ENCODE measurements around the gene GLIPR2. TPM values are rescaled to one million over a fixed set of nuclear protein-coding genes. Genes with fewer than 3 reads are reported as not detected.
"Not testable (repeated sequence)": the region's sequence is repeated elsewhere in the genome, so short reads cannot be mapped to it uniquely, and the experiment has no call there.

Gene GLIPR2
- total RNA-seq, 5 donors from 2014 or later (not counting 1 experiment from before 2014, with no cell fraction given): 25.6 to 37.8 (median 28.7) TPM

GRCh38 chr9:36153746-36154145, 17.2 kb downstream of the GLIPR2 start:
- no CpG with 5 or more reads among the region's 9 CpGs for WGBS (ENCODE audit: insufficient coverage)
- ChIA-PET POLR2A (no interaction called here), CTCF (interaction anchor here in 1 of 2 donors (0.7 kb wide), 1 partner anchor 385 kb away, joined by 8 read pairs; no protein-coding TSS in a partner anchor)
- Mint-ChIP-seq H3K36me3 (peaks cover 27% of the 10 kb centered on the region), H3K9me3 (no peaks in the 10 kb centered on the region), H3K4me3 (peak overlapping the region in 1 of 3 donors; percentile 55), H3K27me3 (no peaks in the 10 kb centered on the region), H3K4me1 (peaks cover 40 to 57% (median 54%) of the 10 kb centered on the region in 3 donors), H3K27ac (peak overlapping the region; percentile 69 to 77)
- H3K36me3 ChIP-seq (ENCODE audit: control insufficient read depth in 2 of 2, extremely low read depth in 1 of 2, insufficient read depth in 1 of 2, low read length in 1 of 2): peaks cover 0 to 11% of the 10 kb centered on the region in 2 donors
- DNase-seq: no peak
- peaks cover 28 to 48% of the 10 kb centered on the region in 2 experiments for H3K4me1 ChIP-seq (ENCODE audit: control insufficient read depth in 1 of 2, extremely low read depth in 1 of 2, insufficient read depth in 2 of 2, low read length in 2 of 2)
- ATAC-seq (replicated peaks in 1 of 4): no peak
- no peaks in the 10 kb centered on the region for H3K9me3 ChIP-seq
- H3K27ac ChIP-seq (ENCODE audit: low read length): no peak overlapping the region
- H3K27me3 ChIP-seq (replicated peaks in 1 of 2; ENCODE audit: control insufficient read depth in 2 of 2, extremely low read depth in 1 of 2, insufficient read depth in 2 of 2, low read length in 1 of 2): no peaks in the 10 kb centered on the region
- H3K4me3 ChIP-seq (ENCODE audit: control insufficient read depth in 1 of 2, extremely low read depth in 1 of 2, low read length in 1 of 2): no peak overlapping the region

- no peak for DNase-seq
- ATAC-seq (replicated peaks in 1 of 4): no peak
- Histone ChIP-seq H3K4me1 (ENCODE audit: control insufficient read depth in 1 of 2, extremely low read depth in 1 of 2, insufficient read depth in 2 of 2, low read length in 2 of 2) (peaks cover 28 to 41% of the 10 kb centered on the region in 2 experiments), H3K9me3 (no peaks in the 10 kb centered on the region), H3K27ac (ENCODE audit: low read length) (no peak overlapping the region), H3K36me3 (ENCODE audit: control insufficient read depth in 2 of 2, extremely low read depth in 1 of 2, insufficient read depth in 1 of 2, low read length in 1 of 2) (peaks cover 0 to 12% of the 10 kb centered on the region in 2 donors), H3K27me3 (replicated peaks in 1 of 2; ENCODE audit: control insufficient read depth in 2 of 2, extremely low read depth in 1 of 2, insufficient read depth in 2 of 2, low read length in 1 of 2) (no peaks in the 10 kb centered on the region), H3K4me3 (ENCODE audit: control insufficient read depth in 1 of 2, extremely low read depth in 1 of 2, low read length in 1 of 2) (no peak overlapping the region)
- Mint-ChIP-seq H3K4me1 (peaks cover 40 to 52% (median 49%) of the 10 kb centered on the region in 3 donors), H3K27ac (peak overlapping the region; percentile 69 to 71), H3K27me3 (no peaks in the 10 kb centered on the region), H3K9me3 (no peaks in the 10 kb centered on the region), H3K36me3 (peaks cover 33% of the 10 kb centered on the region), H3K4me3 (peak overlapping the region in 2 of 3 donors; percentile 14 to 19)
- ChIA-PET CTCF (interaction anchor here (0.7 to 1.0 kb wide), 3 partner anchors 51 to 385 kb away, joined by 3 to 8 read pairs (median 3); no protein-coding TSS in a partner anchor), POLR2A (interaction anchor here in 1 of 2 donors (0.8 kb wide), 1 partner anchor 12 kb away, joined by 3 read pairs; no protein-coding TSS in a partner anchor)
- WGBS (ENCODE audit: insufficient coverage): 33% methylated on average over 1 of the region's 11 CpGs
Observed at GRCh38 chr9:36154331-36154952, 17.9 kb downstream of the GLIPR2 start.

GRCh38 chr9:36156116-36156515, 19.6 kb downstream of the GLIPR2 start:
- ATAC-seq (replicated peaks in 1 of 4): no peak
- no peak overlapping the region for H3K27ac ChIP-seq (ENCODE audit: low read length)
- H3K27me3 Mint-ChIP-seq: no peaks in the 10 kb centered on the region
- no peak overlapping the region for H3K4me3 ChIP-seq (ENCODE audit: control insufficient read depth in 1 of 2, extremely low read depth in 1 of 2, low read length in 1 of 2)
- no peaks in the 10 kb centered on the region for H3K9me3 ChIP-seq
- H3K36me3 ChIP-seq (ENCODE audit: control insufficient read depth in 2 of 2, extremely low read depth in 1 of 2, insufficient read depth in 1 of 2, low read length in 1 of 2): peaks cover 0 to 17% of the 10 kb centered on the region in 2 donors
- H3K36me3 Mint-ChIP-seq: peaks cover 39% of the 10 kb centered on the region
- H3K4me3 Mint-ChIP-seq: no peak overlapping the region
- 100% methylated on average over 2 of the region's 6 CpGs for WGBS (ENCODE audit: insufficient coverage)
- ChIA-PET CTCF (interaction anchor here in 1 of 2 donors (0.5 kb wide), 1 partner anchor 9 kb away, joined by 3 read pairs; no protein-coding TSS in a partner anchor), POLR2A (interaction anchor here in 1 of 2 donors (0.6 kb wide), 1 partner anchor 13 kb away, joined by 3 read pairs; no protein-coding TSS in a partner anchor)
- peaks cover 33 to 41% (median 34%) of the 10 kb centered on the region in 3 donors for H3K4me1 Mint-ChIP-seq
- H3K9me3 Mint-ChIP-seq: no peaks in the 10 kb centered on the region
- DNase-seq: no peak
- H3K4me1 ChIP-seq (ENCODE audit: control insufficient read depth in 1 of 2, extremely low read depth in 1 of 2, insufficient read depth in 2 of 2, low read length in 2 of 2): peaks cover 24 to 25% of the 10 kb centered on the region in 2 experiments
- no peaks in the 10 kb centered on the region for H3K27me3 ChIP-seq (replicated peaks in 1 of 2; ENCODE audit: control insufficient read depth in 2 of 2, extremely low read depth in 1 of 2, insufficient read depth in 2 of 2, low read length in 1 of 2)
- H3K27ac Mint-ChIP-seq: no peak overlapping the region

GRCh38 chr9:36158122-36158521, 21.6 kb downstream of the GLIPR2 start:
- Histone ChIP-seq H3K27me3 (replicated peaks in 1 of 2; ENCODE audit: control insufficient read depth in 2 of 2, extremely low read depth in 1 of 2, insufficient read depth in 2 of 2, low read length in 1 of 2) (no peaks in the 10 kb centered on the region), H3K36me3 (ENCODE audit: control insufficient read depth in 2 of 2, extremely low read depth in 1 of 2, insufficient read depth in 1 of 2, low read length in 1 of 2) (peaks cover 0 to 24% of the 10 kb centered on the region in 2 donors), H3K9me3 (no peaks in the 10 kb centered on the region), H3K27ac (ENCODE audit: low read length) (no peak overlapping the region), H3K4me1 (ENCODE audit: control insufficient read depth in 1 of 2, extremely low read depth in 1 of 2, insufficient read depth in 2 of 2, low read length in 2 of 2) (peaks cover 4 to 10% of the 10 kb centered on the region in 2 experiments), H3K4me3 (ENCODE audit: control insufficient read depth in 1 of 2, extremely low read depth in 1 of 2, low read length in 1 of 2) (no peak overlapping the region)
- POLR2A ChIA-PET: no interaction called here
- H3K36me3 Mint-ChIP-seq: peaks cover 49% of the 10 kb centered on the region
- H3K9me3 Mint-ChIP-seq: no peaks in the 10 kb centered on the region
- H3K4me3 Mint-ChIP-seq: no peak overlapping the region
- H3K27ac Mint-ChIP-seq: no peak overlapping the region
- WGBS (ENCODE audit: insufficient coverage): no CpG with 5 or more reads among the region's 2 CpGs
- DNase-seq (no peak), ATAC-seq (replicated peaks in 1 of 4) (no peak)
- H3K4me1 Mint-ChIP-seq: peaks cover 17 to 31% (median 26%) of the 10 kb centered on the region in 3 donors
- CTCF ChIA-PET: no interaction called here
- H3K27me3 Mint-ChIP-seq: no peaks in the 10 kb centered on the region

- Histone ChIP-seq H3K9me3 (no peaks in the 10 kb centered on the region), H3K36me3 (ENCODE audit: control insufficient read depth in 2 of 2, extremely low read depth in 1 of 2, insufficient read depth in 1 of 2, low read length in 1 of 2) (peaks cover 0 to 24% of the 10 kb centered on the region in 2 donors), H3K4me1 (ENCODE audit: control insufficient read depth in 1 of 2, extremely low read depth in 1 of 2, insufficient read depth in 2 of 2, low read length in 2 of 2) (peaks cover 0 to 8% of the 10 kb centered on the region in 2 experiments), H3K27me3 (replicated peaks in 1 of 2; ENCODE audit: control insufficient read depth in 2 of 2, extremely low read depth in 1 of 2, insufficient read depth in 2 of 2, low read length in 1 of 2) (no peaks in the 10 kb centered on the region), H3K27ac (ENCODE audit: low read length) (no peak overlapping the region), H3K4me3 (ENCODE audit: control insufficient read depth in 1 of 2, extremely low read depth in 1 of 2, low read length in 1 of 2) (no peak overlapping the region)
- peaks cover 11 to 26% (median 20%) of the 10 kb centered on the region in 3 donors for H3K4me1 Mint-ChIP-seq
- H3K27me3 Mint-ChIP-seq: no peaks in the 10 kb centered on the region
- WGBS (ENCODE audit: insufficient coverage): 100% methylated on average over 7 of the region's 7 CpGs
- H3K36me3 Mint-ChIP-seq: peaks cover 45% of the 10 kb centered on the region
- ATAC-seq (replicated peaks in 1 of 4) (no peak), DNase-seq (no peak)
- H3K4me3 Mint-ChIP-seq: no peak overlapping the region
- no peaks in the 10 kb centered on the region for H3K9me3 Mint-ChIP-seq
- H3K27ac Mint-ChIP-seq: no peak overlapping the region
- CTCF ChIA-PET: interaction anchor here (0.6 to 1.1 kb wide), 2 partner anchors 54 to 206 kb away, joined by 4 to 11 read pairs; no protein-coding TSS in a partner anchor
- POLR2A ChIA-PET: interaction anchor here in 1 of 2 donors (0.6 kb wide), 2 partner anchors 101 to 277 kb away, joined by 3 to 5 read pairs; no protein-coding TSS in a partner anchor
Observed at GRCh38 chr9:36158917-36159316, 22.4 kb downstream of the GLIPR2 start.

- H3K27me3 ChIP-seq (replicated peaks in 1 of 2; ENCODE audit: control insufficient read depth in 2 of 2, extremely low read depth in 1 of 2, insufficient read depth in 2 of 2, low read length in 1 of 2); H3K27ac ChIP-seq (ENCODE audit: low read length); ATAC-seq (replicated peaks in 1 of 4); H3K4me3 Mint-ChIP-seq; H3K27ac Mint-ChIP-seq; H3K9me3 Mint-ChIP-seq; H3K4me1 ChIP-seq (ENCODE audit: control insufficient read depth in 1 of 2, extremely low read depth in 1 of 2, insufficient read depth in 2 of 2, low read length in 2 of 2); H3K4me3 ChIP-seq (ENCODE audit: control insufficient read depth in 1 of 2, extremely low read depth in 1 of 2, low read length in 1 of 2); H3K27me3 Mint-ChIP-seq; DNase-seq; H3K9me3 ChIP-seq: not testable (repeated sequence)
- POLR2A ChIA-PET: interaction anchor here in 1 of 2 donors (0.6 kb wide), 2 partner anchors 101 to 277 kb away, joined by 3 to 5 read pairs; no protein-coding TSS in a partner anchor
- H3K4me1 Mint-ChIP-seq: peaks cover 5 to 22% (median 14%) of the 10 kb centered on the region in 3 donors
- H3K36me3 ChIP-seq (ENCODE audit: control insufficient read depth in 2 of 2, extremely low read depth in 1 of 2, insufficient read depth in 1 of 2, low read length in 1 of 2): peaks cover 0 to 21% of the 10 kb centered on the region in 2 donors
- CTCF ChIA-PET: interaction anchor here in 1 of 2 donors (1.1 kb wide), 1 partner anchor 54 kb away, joined by 4 read pairs; no protein-coding TSS in a partner anchor
- peaks cover 39% of the 10 kb centered on the region for H3K36me3 Mint-ChIP-seq
- no CpG with 5 or more reads among the region's 4 CpGs for WGBS (ENCODE audit: insufficient coverage)
Observed at GRCh38 chr9:36159509-36159908, 23.0 kb downstream of the GLIPR2 start.
